CD1c-positive myeloid dendritic cell (primary cell): ENCODE data around the gene FAM110D.

Experiments used
- DNase-seq: peaks from one replicate; pipeline ENCODE4 v3.0.0-alpha.2; 2016; ENCODE audit errors: extremely low spot score

Gene FAM110D

DNA sequence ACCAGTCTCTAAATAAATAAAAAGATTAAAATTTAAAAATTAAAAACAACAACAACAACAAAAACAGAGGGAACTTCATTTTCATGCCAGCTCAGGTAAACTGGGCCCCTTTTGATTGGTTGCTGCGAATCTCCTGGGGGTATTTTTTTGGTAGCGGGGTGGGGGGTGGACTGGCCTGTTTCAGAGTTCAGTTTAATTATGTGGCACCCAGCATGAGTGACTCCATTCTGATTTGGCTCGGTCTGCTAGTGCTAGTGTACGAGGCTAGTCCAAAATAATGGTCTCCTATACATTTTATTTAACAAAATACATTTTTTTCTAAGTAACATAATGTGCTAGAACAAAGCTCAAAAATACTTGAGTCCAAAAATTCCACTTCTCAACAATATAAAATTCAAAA, 29.1 kb upstream of the FAM110D start:
- no peak for DNase-seq

DNA sequence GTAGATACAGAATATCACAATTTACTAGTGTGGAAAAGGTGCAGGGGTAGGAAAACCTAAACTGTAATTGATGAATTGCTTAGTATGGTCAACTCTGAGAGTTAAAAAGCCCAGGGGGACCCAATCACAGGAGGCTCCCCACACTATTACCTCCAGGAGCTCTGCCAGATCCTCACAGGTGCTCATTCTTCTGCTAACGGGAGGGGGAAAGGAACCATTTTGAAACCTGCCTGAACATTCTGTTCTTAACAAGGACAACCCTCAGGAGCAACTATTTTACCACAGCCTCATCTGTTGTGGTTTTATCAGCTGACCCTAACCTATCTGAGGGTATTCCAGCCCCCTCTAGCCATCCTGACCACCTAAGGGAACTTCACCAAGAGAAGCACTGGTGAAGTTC, 28.2 kb upstream of the FAM110D start:
- DNase-seq, result no peak

DNA sequence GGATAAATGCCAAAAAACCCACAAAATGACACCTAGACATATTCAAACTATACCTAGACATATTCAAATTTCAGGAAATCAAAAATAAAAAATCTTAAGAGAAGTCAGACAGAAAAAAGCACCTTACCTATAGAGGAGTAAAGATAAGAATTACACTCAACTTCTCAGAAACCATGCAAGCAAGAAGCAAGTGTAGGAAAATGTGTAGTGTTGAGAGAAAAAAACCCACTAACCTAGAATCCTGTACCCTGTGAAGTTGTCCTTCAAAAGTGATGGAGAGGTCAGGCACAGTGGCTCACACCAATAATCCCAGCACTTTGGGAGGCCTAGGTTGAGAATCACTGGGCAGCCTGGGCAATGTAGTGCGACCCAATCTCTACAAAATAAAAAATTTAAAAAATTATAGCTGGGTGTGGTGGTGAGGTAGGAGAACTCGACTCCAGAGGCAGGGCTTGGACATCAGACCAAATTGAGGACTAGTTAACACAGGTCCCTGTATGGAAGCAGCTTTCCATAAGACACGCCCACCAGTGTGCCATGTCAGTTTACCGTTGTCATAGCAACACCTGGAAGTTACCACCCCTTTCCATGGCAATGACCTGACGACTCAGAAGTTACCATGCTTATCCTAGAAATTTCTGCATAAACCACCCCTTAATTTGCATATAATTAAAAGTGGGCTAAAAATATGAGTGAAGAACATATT, 26.6 kb upstream of the FAM110D start:
- no peak for DNase-seq

DNA sequence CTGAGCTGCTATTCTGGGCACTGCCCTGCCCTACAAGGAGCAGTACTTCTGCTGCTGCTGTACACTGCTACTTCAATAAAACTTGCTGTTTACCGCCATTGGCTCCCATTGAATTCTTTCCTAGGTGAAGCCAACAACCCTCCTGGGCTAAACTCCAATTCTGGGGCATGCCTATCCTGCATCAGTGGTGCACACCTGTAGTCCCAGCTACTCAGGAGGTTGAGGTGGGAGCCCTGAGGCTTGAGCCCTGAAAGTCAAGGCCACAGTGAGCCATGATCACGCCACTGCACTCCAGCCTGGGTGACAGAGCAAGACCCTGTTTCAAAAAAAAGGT, 26.1 kb upstream of the FAM110D start:
- no peak for DNase-seq

DNA sequence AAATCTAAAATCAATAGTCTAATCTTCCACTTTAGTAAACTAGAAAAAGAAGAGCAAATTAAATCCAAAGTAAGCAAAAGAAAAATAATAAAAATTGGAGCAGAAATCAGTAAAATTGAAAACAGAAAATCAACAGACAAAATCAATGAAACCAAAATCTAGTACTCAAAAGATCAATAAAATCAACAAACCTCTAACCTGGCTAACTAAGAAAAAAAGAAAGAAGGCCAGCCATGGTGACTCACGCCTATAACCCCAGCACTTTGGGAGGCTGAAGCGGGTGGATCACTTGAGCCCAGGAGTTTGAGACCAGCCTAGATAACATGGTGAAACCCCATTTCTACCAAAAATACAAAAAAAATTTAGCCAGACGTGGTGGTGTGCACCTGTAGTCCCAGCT, 24.4 kb upstream of the FAM110D start:
- no peak for DNase-seq

DNA sequence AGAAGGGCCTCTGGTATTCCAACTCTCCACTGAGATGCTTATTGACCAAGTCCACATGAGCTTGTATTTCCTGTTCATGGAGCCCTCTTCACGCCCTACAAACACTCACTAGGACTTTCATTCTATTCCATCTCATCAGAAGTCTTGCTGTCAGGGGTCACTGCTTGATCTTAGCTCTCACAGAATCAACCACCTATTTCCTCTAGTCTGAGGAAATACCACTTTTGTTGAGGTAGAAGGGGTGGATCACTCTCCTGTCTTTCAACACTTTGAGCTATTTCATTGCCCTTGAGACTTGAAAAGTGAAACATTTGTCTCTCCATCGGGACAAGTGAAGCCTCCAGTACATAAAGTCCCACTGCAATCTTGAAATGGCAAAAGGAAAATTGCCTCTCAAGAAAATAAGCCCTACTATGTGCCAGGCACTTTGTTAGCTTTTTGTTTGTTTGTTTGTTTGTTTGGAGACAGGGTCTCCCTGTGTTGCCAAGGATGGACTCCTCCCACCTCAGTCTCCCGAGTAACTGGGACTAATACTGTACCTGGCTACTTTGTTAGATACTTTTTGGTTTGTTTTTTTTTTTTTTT, 19.8 kb upstream of the FAM110D start:
- DNase-seq, result no peak

DNA sequence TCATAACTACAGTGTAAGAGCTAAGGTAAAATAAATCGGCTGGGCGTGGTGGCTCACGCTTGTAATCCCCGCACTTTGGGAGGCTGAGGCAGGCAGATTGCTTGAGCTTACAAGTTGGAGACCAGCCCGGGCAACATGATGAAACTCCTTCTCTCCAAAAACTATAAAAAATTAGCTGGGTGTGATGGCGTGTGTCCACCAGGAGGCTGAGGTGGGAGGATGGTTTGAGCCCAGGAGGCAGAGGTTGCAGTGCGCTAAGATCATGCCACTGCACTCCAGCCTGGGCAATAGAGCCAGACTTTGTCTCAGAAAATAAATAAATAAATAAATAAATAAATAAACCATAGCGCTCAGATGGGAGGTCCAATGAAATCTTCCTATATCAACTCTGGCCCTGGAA, 16.7 kb upstream of the FAM110D start:
- no peak for DNase-seq

DNA sequence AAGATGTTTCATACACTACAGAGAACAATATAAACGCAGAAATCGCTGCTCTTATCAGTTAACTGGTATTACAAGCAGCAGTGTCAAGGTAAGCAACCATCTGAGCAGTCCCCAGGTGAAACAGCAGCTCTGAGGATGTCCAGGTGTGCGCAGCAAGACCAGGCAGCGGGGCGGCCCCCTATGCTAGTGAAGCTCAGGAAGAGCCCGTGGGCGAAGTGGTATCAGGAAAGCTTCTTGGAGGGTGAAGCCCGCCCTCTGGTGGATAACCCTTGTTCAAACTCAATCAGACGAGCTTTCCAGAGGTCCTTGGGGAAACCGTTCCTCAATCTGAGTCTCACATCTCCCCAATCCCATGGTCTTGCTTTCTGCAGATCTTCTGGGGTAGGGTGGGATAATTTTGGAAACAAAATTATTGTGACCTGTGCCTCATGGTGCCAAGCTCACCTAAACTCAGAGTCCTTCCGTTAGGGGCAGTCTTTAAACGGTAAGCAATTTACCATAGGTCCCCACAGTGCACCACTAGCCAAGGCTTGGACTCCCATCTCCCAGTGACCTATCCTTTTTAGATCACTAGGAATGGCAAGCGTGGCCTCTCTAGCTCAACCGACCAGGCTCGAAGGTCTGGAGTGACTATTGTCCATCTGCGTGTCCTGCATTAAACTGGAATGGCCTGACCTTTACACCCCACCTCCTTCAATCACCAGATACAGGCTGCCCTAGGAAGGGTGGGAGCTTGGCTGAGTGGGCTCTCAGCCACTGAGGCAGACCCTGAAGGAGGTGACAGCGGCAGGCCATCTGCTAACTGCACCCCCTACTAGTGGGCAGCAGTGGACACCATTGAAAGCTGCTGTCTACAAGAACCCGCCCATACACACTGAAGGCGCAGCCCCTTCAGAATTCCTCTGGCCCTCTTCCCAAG, 13.6 kb upstream of the FAM110D start:
- peak; percentile 88 for DNase-seq

DNA sequence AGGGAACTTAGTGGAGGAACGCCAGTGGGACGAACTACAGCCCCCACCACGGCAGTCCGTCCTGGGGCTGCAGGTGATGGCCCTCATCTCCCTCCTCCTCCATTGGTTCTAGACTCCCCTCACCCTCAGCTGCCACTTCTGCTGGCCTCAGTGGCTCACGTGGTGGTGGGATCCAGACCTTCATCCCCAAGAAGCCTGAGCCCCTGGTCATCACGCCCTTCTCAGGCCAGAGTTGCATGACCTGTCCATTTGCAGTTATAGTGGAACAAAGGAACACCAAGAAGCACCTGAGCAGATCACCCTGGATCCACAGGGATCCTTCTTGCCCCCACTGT, 13.0 kb upstream of the FAM110D start:
- no peak for DNase-seq

DNA sequence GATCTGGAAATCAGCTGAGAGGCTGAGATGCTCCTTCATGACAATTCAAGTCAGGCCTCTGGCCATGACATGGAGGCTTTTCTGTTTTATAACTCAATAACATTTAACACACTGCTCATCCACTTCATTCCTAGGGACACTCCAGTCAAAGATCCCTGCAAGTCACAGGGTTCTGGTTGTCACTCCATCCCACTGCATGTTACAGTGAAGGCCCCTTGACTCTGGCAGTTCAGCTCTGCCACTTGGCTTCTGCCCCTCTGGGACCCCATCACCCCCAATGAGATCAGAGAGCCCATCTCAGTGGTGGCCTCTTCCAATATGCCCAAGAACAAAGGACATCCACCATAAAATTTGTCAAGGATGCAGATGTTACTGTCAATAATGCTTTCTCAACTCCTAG, 10.0 kb upstream of the FAM110D start:
- DNase-seq, result no peak

DNA sequence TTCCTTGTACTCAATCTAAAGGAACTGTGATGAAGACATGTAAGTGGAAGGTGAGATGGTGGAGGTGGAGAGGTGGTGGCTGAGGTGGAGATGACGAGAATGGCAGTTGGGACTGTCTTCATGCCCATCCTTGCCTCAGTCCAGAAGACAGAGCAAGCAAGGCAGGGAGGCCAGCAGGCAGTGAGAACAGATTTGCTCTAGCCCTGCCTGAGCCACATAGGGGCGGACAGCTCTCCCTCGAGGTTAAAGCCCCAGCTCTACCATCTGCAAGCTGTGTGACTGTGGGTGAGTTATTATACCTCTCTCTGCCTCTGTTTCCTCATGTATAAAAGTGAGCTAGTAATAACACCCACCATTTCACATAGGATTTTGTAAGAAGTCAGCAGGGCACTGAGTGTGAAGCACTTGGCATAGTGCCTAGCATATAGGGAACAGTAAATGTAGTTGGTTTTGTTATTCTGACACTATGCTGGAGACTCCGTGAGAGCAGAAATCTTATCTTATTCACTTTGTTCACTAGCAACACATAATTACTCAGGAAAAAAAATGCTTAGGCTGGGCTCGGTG, 4.8 kb upstream of the FAM110D start:
- peak; percentile 51 for DNase-seq

DNA sequence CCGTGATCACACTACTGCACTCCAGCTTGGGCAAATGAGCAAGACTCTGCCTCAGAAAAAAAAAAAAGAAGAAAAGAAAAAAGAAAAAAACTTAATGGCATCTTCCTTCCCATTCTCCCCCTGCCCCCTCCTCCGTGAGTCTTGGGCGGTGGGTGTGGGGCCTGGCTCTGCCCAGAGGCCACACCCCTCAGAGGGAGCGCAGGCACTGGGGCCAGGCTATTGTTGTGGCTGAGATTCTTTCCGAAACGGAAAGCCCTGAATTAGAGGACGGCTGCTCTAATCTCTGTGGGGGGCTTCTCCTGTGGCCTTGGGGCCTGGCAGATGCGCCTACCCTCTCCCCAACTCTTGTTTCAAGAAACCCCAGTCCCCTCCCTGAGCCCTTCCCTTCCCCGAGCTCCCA, 4.1 kb upstream of the FAM110D start:
- no peak for DNase-seq

DNA sequence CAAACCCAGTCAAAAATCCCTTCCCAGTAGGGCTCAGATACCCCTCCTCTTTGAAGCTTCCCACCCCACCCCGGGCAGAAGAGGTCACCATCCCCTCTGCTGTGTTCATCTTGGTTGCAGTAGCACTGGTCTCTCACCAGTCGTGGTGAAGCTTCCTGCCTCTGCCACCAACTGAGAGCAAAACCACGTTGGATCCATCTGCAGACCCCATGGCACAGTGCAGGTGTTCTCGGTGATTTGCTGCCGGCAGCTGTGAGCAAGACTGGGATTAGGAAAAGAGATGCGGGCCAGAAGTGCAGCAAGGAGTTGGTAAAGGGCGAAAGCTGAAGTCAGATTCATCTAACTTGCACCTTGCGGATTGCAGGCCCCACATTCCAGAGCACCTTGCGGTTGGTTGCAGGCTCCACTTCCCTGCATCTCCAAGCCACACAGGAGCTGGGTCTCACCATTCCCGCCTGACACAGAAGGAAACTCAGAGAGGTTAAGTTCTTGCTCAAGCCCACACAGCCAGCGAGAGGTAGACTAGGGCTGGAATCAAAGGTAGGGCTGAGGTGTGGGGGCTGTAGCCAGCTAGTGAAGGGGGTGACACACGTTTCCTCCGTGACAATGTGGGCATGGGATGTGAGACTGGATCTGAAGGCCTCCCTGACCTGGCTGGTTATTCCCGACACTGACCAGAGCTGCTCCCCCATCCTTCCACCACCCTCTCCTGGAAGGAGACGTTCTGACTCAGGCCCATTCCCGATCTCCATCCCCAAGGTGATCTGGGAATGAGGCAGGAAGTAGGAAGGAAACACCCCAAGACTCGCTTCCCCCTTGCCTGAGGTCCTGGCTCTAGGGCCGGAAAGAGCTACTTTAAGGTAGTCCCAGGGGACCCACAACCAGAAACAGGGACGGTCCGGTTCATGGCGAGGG, 3.3 kb upstream of the FAM110D start:
- DNase-seq, result no peak

DNA sequence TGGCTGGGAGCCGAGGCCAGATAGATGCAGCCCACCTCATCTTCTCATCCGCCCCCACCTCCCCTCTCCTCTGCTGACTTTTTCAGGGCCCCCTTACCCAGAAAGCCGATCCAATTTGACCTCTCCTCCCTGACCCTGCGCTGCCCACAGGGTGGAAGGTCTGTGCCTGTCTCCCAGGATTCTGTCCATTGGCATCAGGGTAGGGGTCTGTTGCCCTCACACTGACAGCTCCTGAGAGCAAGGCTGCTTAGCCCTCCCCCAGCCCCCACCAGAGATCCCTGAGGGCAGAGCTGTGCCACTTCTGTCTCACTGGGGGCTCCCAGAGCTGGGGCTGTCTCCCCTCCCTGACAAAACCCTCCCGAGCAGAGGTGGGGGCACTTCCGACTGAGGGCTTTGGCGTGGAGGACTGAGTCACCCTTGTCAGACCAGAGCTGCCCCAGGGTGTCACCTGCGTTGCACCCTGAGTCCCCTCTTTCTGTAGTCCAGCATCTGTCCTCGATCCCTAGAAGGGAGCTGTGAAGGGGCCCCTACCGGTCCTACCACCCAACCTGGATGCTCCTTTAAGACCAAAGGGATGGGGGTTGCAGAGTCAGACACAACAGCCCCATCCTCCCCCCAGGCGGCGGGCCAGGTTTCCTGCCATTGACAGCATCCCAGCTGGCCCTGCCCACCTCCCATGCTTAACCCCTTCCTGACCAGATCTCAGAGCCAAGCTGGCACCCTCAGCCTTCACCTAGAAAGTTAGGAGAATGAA, 2.4 kb upstream of the FAM110D start:
- no peak for DNase-seq

DNA sequence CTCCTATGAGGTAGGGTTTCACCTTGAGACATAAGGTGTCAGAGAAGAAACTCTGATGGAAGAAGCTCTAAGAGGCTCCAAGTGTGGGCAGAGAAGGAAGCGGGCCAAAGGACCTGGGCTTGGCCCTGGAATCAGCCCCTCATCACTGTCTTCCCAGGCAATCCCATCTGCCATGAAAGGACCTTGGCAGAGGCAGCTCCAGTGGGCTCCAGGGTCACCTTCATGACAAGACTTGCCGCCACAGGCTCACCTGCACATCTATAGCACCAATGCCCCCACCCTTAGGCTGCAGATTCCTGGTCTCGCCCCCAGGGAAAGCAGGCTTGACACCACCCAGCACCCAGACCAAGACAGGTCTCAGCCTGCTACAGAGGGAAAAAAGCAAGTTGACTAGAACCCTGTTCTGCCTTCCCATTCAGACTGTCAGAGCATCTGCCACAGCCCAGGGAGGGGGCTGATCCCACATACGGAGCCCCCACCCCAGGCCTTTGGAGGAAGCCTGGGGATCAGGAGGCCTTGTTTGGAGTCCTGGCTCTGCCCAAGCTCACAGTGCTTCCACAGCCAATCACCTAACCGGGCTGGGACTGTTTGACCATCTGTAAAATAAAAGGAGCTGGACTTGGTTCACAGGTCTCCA, 490 bp upstream of the FAM110D start:
- no peak for DNase-seq

DNA sequence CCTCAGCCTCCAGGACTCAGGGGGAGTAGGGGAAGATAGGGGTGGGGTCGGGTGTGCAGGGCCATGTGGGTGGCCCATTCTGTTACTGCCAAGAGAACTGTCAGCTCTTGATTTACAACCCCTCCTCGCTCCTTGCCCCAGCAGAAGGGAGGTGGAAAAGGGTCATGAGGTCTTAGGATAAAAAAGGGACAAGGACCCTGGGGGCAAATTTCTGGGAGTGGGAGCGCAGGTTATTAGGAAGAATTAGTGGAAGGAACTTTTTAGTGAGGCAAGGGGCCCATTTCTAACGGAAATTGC, 812 bp downstream of the FAM110D start:
- no peak for DNase-seq

DNA sequence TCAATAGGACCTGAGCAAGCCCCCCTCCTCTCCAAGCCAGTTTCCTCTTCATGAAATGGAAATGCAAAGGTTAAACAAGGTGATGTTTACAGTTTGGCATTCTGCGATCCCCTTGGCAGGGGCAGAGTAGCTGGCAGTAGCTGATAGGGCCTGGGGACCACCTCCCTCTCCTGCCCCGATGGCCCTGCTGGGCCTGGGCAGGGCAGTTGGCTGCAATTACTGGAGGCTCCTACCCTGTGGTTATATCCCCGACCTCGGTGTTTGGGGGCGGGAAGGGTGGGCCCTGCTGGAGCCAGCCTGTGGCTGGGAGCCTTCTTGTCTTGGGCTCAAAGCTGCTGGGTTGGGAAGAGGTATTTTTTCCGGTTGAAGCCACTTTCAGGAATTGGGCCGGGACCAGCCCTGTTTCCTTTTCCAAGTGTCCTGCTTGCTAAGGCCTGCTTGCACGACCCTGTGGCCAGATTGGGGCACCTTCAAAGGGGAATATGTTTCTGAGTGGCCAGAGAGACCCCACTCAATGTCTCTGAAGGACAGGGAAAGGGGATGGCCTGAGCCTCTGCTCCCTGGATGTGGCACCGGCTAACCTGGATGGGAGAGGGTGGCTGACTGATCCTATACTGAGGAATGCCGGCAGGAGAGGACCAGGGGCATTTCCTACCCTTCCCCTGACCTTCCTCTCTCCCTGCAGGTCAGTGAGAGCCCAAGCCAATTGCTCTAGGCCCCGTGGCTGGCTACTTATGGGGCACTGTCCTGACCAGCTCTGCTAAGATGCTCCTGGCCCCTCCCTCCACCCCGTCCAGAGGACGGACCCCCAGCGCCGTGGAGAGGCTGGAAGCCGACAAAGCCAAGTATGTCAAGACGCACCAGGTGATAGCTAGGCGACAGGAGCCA, 1.9 kb downstream of the FAM110D start:
- no peak for DNase-seq

DNA sequence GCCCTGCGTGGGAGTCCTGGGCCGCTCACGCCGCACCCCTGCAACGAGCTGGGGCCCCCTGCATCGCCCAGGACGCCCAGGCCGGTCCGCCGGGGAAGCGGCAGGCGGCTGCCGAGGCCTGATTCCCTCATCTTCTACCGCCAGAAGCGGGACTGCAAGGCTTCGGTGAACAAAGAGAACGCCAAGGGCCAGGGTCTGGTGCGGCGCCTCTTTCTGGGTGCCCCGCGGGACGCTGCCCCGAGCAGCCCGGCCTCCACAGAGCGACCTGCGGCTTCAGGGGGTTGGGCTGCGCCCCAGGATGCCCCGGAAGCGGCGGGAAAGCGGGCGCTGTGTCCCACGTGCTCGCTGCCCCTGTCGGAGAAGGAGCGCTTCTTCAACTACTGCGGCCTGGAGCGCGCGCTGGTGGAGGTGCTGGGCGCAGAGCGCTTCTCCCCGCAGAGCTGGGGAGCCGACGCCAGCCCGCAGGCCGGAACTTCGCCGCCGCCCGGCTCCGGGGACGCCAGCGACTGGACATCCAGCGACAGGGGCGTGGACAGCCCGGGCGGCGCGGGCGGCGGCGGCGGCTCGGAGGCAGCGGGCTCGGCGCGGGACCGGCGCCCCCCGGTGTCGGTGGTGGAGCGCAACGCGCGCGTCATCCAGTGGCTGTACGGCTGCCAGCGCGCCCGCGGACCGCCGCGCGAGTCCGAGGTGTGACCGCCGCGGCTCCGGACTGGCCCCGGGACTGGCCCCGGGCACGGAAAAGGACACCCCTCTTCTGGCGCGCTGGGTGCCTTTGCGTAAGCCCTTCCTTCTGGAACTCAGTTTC, 2.7 kb downstream of the FAM110D start:
- DNase-seq, result peak; percentile 66

DNA sequence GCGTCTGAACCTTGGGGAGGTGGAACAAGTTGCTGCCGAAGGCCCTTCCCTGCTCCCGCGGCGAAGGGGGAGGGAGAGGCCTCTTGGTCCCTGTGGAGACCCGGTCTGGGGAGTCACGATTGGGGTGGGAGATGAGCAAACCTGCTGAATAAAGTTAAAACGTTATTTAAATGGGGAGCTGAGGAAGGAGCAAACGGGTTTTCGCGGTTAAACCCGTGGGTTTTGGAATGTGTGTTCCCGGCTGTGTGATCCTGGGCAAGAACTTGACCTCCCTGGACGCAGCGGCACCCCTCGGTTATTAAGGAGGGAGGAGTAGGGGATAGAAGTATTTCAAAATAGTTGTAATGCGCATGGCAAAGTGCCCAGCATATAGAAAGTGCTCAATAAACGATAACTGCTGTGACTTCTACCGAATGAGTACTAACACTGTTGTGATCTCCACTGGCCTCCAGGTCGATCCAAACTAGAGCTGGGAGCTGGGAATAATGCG, 3.4 kb downstream of the FAM110D start:
- DNase-seq, result no peak
